Parathyroid adenoma (tissue), 2 donors: Measurements from ENCODE around the gene BCL11B.

Experiments
- H2AFZ ChIP-seq: fragments of 300-600 bp; sonication (generic); one replicate; pipeline ENCODE4 v1.7.0; 2017; ENCODE audit warnings: antibody characterized with exemption, mild to moderate bottlenecking
- H3K27ac ChIP-seq: fragments of 300-600 bp; sonication (generic); one replicate; pipeline ENCODE4 v1.7.0; 2017
- H3K27me3 ChIP-seq: fragments of 300-600 bp; sonication (generic); one replicate; pipeline ENCODE4 v1.7.0; 2017; ENCODE audit warnings: low read length; ENCODE audit not compliant: control insufficient read depth, insufficient read depth
- H3K36me3 ChIP-seq: fragments of 300-600 bp; sonication (generic); one replicate; pipeline ENCODE4 v1.7.0; 2017; ENCODE audit warnings: low read length; ENCODE audit not compliant: control insufficient read depth, insufficient read depth
- H3K4me1 ChIP-seq: fragments of 300-600 bp; sonication (generic); one replicate; pipeline ENCODE4 v1.7.0; 2017; ENCODE audit warnings: control low read depth
- H3K4me2 ChIP-seq: fragments of 300-600 bp; sonication (generic); one replicate; pipeline ENCODE4 v1.7.0; 2017; ENCODE audit warnings: low read length
- H3K4me3 ChIP-seq: fragments of 300-600 bp; sonication (generic); one replicate; pipeline ENCODE4 v1.7.0; 2017; ENCODE audit warnings: low read depth, low read length
- H3K79me2 ChIP-seq: fragments of 300-600 bp; sonication (generic); one replicate; pipeline ENCODE4 v1.7.0; 2017; ENCODE audit warnings: control low read depth
- H3K9ac ChIP-seq: fragments of 300-600 bp; sonication (generic); one replicate; pipeline ENCODE4 v1.7.0; 2017; ENCODE audit warnings: mild to moderate bottlenecking
- H3K9me3 ChIP-seq: fragments of 300-600 bp; sonication (generic); one replicate; pipeline ENCODE4 v1.7.0; 2017; ENCODE audit warnings: low read length; ENCODE audit not compliant: control insufficient read depth
- CTCF ChIP-seq: fragments of 300-600 bp; sonication (generic); IDR thresholded peaks from one replicate; pipeline ENCODE4 v1.7.0; 2017; ENCODE audit warnings: antibody characterized with exemption, mild to moderate bottlenecking
- donor health status: primary hyperparathyroidism.

Gene BCL11B

DNA sequence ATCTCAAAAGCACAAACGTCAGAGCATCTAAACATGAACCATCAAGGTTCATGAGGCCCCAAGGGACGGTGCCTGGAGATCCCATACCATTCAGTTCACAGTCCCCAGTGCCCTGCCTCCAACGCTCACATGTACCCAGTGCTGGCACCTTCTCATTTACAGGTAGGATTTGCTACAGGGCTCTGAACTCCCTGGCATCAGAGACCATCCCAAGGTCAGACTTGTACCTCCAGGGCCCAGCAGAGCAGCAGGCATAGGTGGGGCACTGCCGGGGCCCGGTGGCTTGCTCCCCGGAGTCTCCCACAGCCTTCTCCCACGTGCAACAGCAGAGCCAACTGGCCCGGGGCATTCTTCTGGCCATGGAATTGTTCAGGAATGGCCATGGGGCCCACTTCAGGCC lies 114.8 kb downstream of the BCL11B start:
- H3K4me1 ChIP-seq = no peaks in the 10 kb centered on the region
- H3K9ac ChIP-seq = no peak overlapping the region
- no peak overlapping the region for H3K4me3 ChIP-seq
- H2AFZ ChIP-seq = no peak overlapping the region
- H3K36me3 ChIP-seq = no peaks in the 10 kb centered on the region
- H3K9me3 ChIP-seq = no peaks in the 10 kb centered on the region
- H3K4me2 ChIP-seq = no peak overlapping the region
- no peak overlapping the region for H3K27ac ChIP-seq
- H3K27me3 ChIP-seq = no peaks in the 10 kb centered on the region
- no peaks in the 10 kb centered on the region for H3K79me2 ChIP-seq
- TF ChIP-seq CTCF = no peak

GRCh38 chr14:99156814-99157213 lies 115.2 kb downstream of the BCL11B start:
- no peaks in the 10 kb centered on the region for H3K36me3 ChIP-seq
- no peaks in the 10 kb centered on the region for H3K9me3 ChIP-seq
- no peaks in the 10 kb centered on the region for H3K4me1 ChIP-seq
- no peak overlapping the region for H2AFZ ChIP-seq
- H3K27me3 ChIP-seq = no peaks in the 10 kb centered on the region
- H3K79me2 ChIP-seq = no peaks in the 10 kb centered on the region
- TF ChIP-seq CTCF = no peak
- H3K27ac ChIP-seq = no peak overlapping the region
- H3K4me3 ChIP-seq = no peak overlapping the region
- H3K9ac ChIP-seq = no peak overlapping the region
- no peak overlapping the region for H3K4me2 ChIP-seq

DNA sequence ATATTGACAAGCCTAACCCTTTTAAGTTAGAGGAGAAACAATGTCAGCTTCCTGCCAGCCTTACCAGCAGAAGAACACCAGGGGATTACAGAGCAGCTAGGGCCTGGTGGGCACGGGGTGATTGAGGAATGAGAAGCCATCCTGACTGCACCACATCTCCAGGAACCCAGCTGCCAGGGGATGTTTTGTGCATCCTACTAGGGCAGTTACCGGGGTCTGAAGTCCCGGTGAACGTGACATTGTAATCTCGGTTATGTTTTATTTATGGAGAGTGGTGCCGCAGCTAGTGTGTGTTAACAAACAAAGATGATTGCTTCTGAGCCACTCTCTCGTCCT lies 115.9 kb downstream of the BCL11B start:
- H3K4me1 ChIP-seq = no peaks in the 10 kb centered on the region
- H3K27ac ChIP-seq = no peak overlapping the region
- H2AFZ ChIP-seq = no peak overlapping the region
- H3K9ac ChIP-seq = no peak overlapping the region
- H3K9me3 ChIP-seq = no peaks in the 10 kb centered on the region
- no peaks in the 10 kb centered on the region for H3K79me2 ChIP-seq
- H3K27me3 ChIP-seq = no peaks in the 10 kb centered on the region
- no peak overlapping the region for H3K4me2 ChIP-seq
- no peaks in the 10 kb centered on the region for H3K36me3 ChIP-seq
- no peak for TF ChIP-seq CTCF
- H3K4me3 ChIP-seq = no peak overlapping the region

DNA sequence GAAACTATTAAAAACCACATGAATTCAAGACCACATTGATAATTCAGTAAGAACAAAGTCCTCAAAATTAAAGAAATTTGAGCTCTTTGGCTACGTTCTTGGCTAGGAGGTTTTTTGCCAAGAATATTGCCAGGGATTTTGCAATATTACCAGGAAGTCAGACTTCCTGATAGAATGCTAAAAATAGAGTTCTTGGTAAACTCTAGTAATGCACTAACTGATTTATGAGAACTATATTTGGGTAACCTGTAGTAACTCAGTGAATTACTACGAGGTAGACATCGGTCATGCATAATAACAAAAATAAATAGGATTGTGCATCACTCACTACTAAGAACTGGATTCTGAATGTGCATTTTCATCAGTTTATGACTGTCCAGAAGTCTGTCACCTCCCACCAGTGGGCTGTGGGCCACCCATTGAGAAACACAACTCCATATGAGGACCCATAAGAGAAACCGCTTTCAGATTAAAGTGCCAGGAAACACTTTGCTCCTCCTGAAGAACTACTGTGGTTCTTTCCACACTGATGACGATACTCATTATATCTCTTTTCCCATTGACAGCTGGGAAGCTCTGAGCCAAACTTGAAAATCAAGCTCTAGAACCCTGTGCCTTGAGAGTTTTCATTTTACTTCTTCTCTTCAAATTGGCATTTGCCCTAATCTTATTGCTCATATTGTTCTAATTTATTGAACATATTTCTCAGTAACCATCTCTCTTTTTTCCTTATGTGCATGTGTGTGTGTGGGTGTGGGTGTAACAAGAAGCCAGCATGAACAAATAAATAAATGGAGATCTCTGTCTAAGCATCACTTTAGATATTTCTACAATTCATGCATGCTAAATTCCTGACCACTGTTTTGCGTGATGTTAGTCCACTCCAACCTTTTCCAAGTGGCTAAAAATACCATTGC lies 116.6 kb downstream of the BCL11B start:
- H3K4me3 ChIP-seq = no peak overlapping the region

More for the DNA sequence above, 116.6 kb downstream of the BCL11B start:
- Histone ChIP-seq H3K27ac (no peak overlapping the region), H2AFZ (no peak overlapping the region), H3K36me3 (no peaks in the 10 kb centered on the region), H3K9ac (no peak overlapping the region), H3K9me3 (no peaks in the 10 kb centered on the region), H3K27me3 (no peaks in the 10 kb centered on the region), H3K79me2 (no peaks in the 10 kb centered on the region), H3K4me2 (no peak overlapping the region), H3K4me1 (no peaks in the 10 kb centered on the region)
- no peak for TF ChIP-seq CTCF
